ENCODE measurements around the gene OTUB2. TPM values are rescaled to one million over a fixed set of nuclear protein-coding genes. Genes with fewer than 3 reads are reported as not detected.

OTUB2 gene
- total and polyA plus RNA-seq, 2 of the 8 experiments (the other 6 are each of a cell fraction or from before 2014, with no cell fraction given) = 2.2 to 4.2 TPM

GRCh38 chr14:94025720-94026119, 420 bp upstream of the OTUB2 start (continued):
- TF ChIP-seq USF2 (IDR thresholded peaks at IDR 0.05; ENCODE audit: low read length) (no peak), SUZ12 (IDR thresholded peaks at IDR 0.05; ENCODE audit: low read length) (no peak), SIRT6 (IDR thresholded peaks at IDR 0.05; ENCODE audit: low read length) (no peak), CEBPB (IDR thresholded peaks at IDR 0.05; ENCODE audit: low read depth, low read length) (no peak), POLR2A (IDR thresholded peaks at IDR 0.05; ENCODE audit: control extremely low read depth in 1 of 2, low read depth in 2 of 2, low read length in 2 of 2) (no peak), CBX5 (IDR thresholded peaks at IDR 0.05; ENCODE audit: low read depth, low read length) (no peak), HDAC2 (IDR thresholded peaks at IDR 0.05; ENCODE audit: borderline replicate concordance in 1 of 2, low read depth in 2 of 2, low read length in 2 of 2) (no peak)

Data from H1 (cell line).